ENCODE measurements around the gene NPSR1.

Gene NPSR1

GRCh38 chr7:34739651-34740300 lies 81.8 kb downstream of the NPSR1 start:
- Histone ChIP-seq H3K27ac (no peak overlapping the region), H3K4me2 (no peak overlapping the region), H3K27me3 (no peaks in the 10 kb centered on the region), H3K4me3 (no peak overlapping the region), H3K9ac (no peak overlapping the region), H3K9me3 (peaks cover 5% of the 10 kb centered on the region; the same call in 1 of the 2 replicates), H4K20me1 (no peaks in the 10 kb centered on the region), H3K36me3 (no peaks in the 10 kb centered on the region), H3K4me1 (no peaks in the 10 kb centered on the region)
- no peak for TF ChIP-seq Cebpa-rat (IDR thresholded peaks at IDR 0.05)

- Histone ChIP-seq H3K4me3 (no peak overlapping the region), H3K9ac (no peak overlapping the region), H4K20me1 (no peaks in the 10 kb centered on the region), H3K36me3 (no peaks in the 10 kb centered on the region), H3K4me1 (no peaks in the 10 kb centered on the region), H3K9me3 (peaks cover 5% of the 10 kb centered on the region; the same call in 1 of the 2 replicates), H3K27me3 (no peaks in the 10 kb centered on the region), H3K27ac (no peak overlapping the region), H3K4me2 (no peak overlapping the region)
- no peak for TF ChIP-seq Cebpa-rat (IDR thresholded peaks at IDR 0.05)
Measured at GRCh38 chr7:34740840-34741239, 82.8 kb downstream of the NPSR1 start.

- H3K4me1 ChIP-seq = no peaks in the 10 kb centered on the region
- no peaks in the 10 kb centered on the region for H4K20me1 ChIP-seq
- no peak overlapping the region for H3K9ac ChIP-seq
- H3K27ac ChIP-seq = no peak overlapping the region
- no peaks in the 10 kb centered on the region for H3K27me3 ChIP-seq
- no peaks in the 10 kb centered on the region for H3K36me3 ChIP-seq
- no peak overlapping the region for H3K4me2 ChIP-seq
- TF ChIP-seq Cebpa-rat (IDR thresholded peaks at IDR 0.05) = no peak
- no peak overlapping the region for H3K4me3 ChIP-seq
- peaks cover 5% of the 10 kb centered on the region; the same call in 1 of the 2 replicates for H3K9me3 ChIP-seq
Measured at GRCh38 chr7:34747176-34747781, 89.3 kb downstream of the NPSR1 start.

- Histone ChIP-seq H3K27ac (no peak overlapping the region), H3K9me3 (peaks cover 4% of the 10 kb centered on the region; the same call in 1 of the 2 replicates)
Measured at GRCh38 chr7:34747867-34748727, 90.1 kb downstream of the NPSR1 start.

GRCh38 chr7:34748728-34749089 lies 90.7 kb downstream of the NPSR1 start:
- TF ChIP-seq Cebpa-rat (IDR thresholded peaks at IDR 0.05) = no peak
- no peak overlapping the region for H3K4me3 ChIP-seq
- no peaks in the 10 kb centered on the region for H3K36me3 ChIP-seq
- no peaks in the 10 kb centered on the region for H3K27me3 ChIP-seq
- no peak overlapping the region for H3K27ac ChIP-seq
- no peaks in the 10 kb centered on the region for H4K20me1 ChIP-seq
- H3K9me3 ChIP-seq = no peaks in the 10 kb centered on the region
- no peaks in the 10 kb centered on the region for H3K4me1 ChIP-seq
- H3K9ac ChIP-seq = no peak overlapping the region
- H3K4me2 ChIP-seq = no peak overlapping the region

More at GRCh38 chr7:34747867-34748727, 90.1 kb downstream of the NPSR1 start:
- Histone ChIP-seq H3K4me2 (no peak overlapping the region), H4K20me1 (no peaks in the 10 kb centered on the region), H3K4me3 (no peak overlapping the region), H3K9ac (no peak overlapping the region), H3K4me1 (no peaks in the 10 kb centered on the region), H3K27me3 (no peaks in the 10 kb centered on the region), H3K36me3 (no peaks in the 10 kb centered on the region)
- TF ChIP-seq Cebpa-rat (IDR thresholded peaks at IDR 0.05) = no peak

GRCh38 chr7:34749446-34749845 lies 91.4 kb downstream of the NPSR1 start:
- Histone ChIP-seq H3K27ac (no peak overlapping the region), H3K9me3 (no peaks in the 10 kb centered on the region), H3K9ac (no peak overlapping the region), H3K4me3 (no peak overlapping the region), H3K27me3 (no peaks in the 10 kb centered on the region), H3K4me2 (no peak overlapping the region), H3K36me3 (no peaks in the 10 kb centered on the region), H3K4me1 (no peaks in the 10 kb centered on the region), H4K20me1 (no peaks in the 10 kb centered on the region)
- TF ChIP-seq Cebpa-rat (IDR thresholded peaks at IDR 0.05) = no peak

- no peak overlapping the region for H3K4me2 ChIP-seq
- no peak for TF ChIP-seq Cebpa-rat (IDR thresholded peaks at IDR 0.05)
Measured at GRCh38 chr7:34750209-34750608, 92.2 kb downstream of the NPSR1 start.

GRCh38 chr7:34750636-34751035 lies 92.6 kb downstream of the NPSR1 start:
- H3K4me1 ChIP-seq = no peaks in the 10 kb centered on the region
- no peaks in the 10 kb centered on the region for H4K20me1 ChIP-seq

More at GRCh38 chr7:34750209-34750608, 92.2 kb downstream of the NPSR1 start:
- Histone ChIP-seq H3K27me3 (no peaks in the 10 kb centered on the region), H3K9ac (no peak overlapping the region), H4K20me1 (no peaks in the 10 kb centered on the region), H3K4me1 (no peaks in the 10 kb centered on the region), H3K9me3 (no peaks in the 10 kb centered on the region), H3K4me3 (no peak overlapping the region), H3K27ac (no peak overlapping the region), H3K36me3 (no peaks in the 10 kb centered on the region)

GRCh38 chr7:34751725-34752643 lies 94.0 kb downstream of the NPSR1 start:
- Histone ChIP-seq H3K9ac (no peak overlapping the region), H4K20me1 (no peaks in the 10 kb centered on the region), H3K4me1 (no peaks in the 10 kb centered on the region), H3K36me3 (no peaks in the 10 kb centered on the region), H3K27ac (no peak overlapping the region), H3K4me3 (no peak overlapping the region), H3K4me2 (no peak overlapping the region), H3K9me3 (no peaks in the 10 kb centered on the region), H3K27me3 (no peaks in the 10 kb centered on the region)
- TF ChIP-seq Cebpa-rat (IDR thresholded peaks at IDR 0.05) = no peak

More at GRCh38 chr7:34750636-34751035, 92.6 kb downstream of the NPSR1 start:
- Histone ChIP-seq H3K27me3 (no peaks in the 10 kb centered on the region), H3K27ac (no peak overlapping the region), H3K9ac (no peak overlapping the region), H3K9me3 (no peaks in the 10 kb centered on the region), H3K4me2 (no peak overlapping the region), H3K36me3 (no peaks in the 10 kb centered on the region), H3K4me3 (no peak overlapping the region)
- no peak for TF ChIP-seq Cebpa-rat (IDR thresholded peaks at IDR 0.05)
